ENCODE results near the gene CNOT2. TPM values are rescaled to one million over a fixed set of nuclear protein-coding genes. Genes with fewer than 3 reads are reported as not detected.
A peak's percentile ranks its signal among the peaks of the same experiment; 100 is the strongest.

The CNOT2 gene
- total RNA-seq, 4 donors from 2014 or later: 115 to 263 (median 157) TPM

GRCh38 chr12:70251661-70252060, 8.4 kb downstream of the CNOT2 start:
- Histone ChIP-seq H3K27me3 (no peaks in the 10 kb centered on the region), H3K36me3 (no peaks in the 10 kb centered on the region), H3K4me3 (no peak overlapping the region), H3K9me3 (no peaks in the 10 kb centered on the region), H3K27ac (no peak overlapping the region), H3K4me1 (peaks cover 0 to 27% (median 6%) of the 10 kb centered on the region in 4 donors)
- no peak for DNase-seq
- TF ChIP-seq CTCF (IDR thresholded peaks at IDR 0.05) (no peak), POLR2A (IDR thresholded peaks at IDR 0.05) (no peak)

- DNase-seq: no peak
- Histone ChIP-seq H3K4me1 (peaks cover 0 to 23% (median 4%) of the 10 kb centered on the region in 4 donors), H3K27ac (no peak overlapping the region), H3K36me3 (no peaks in the 10 kb centered on the region), H3K27me3 (no peaks in the 10 kb centered on the region), H3K9me3 (no peaks in the 10 kb centered on the region), H3K4me3 (no peak overlapping the region)
- no peak for TF ChIP-seq CTCF (IDR thresholded peaks at IDR 0.05)
- TF ChIP-seq POLR2A (IDR thresholded peaks at IDR 0.05): no peak
Observed at GRCh38 chr12:70252832-70253231, 9.6 kb downstream of the CNOT2 start.

GRCh38 chr12:70254225-70254624, 11.0 kb downstream of the CNOT2 start:
- no peak for TF ChIP-seq POLR2A (IDR thresholded peaks at IDR 0.05)
- no peak for TF ChIP-seq CTCF (IDR thresholded peaks at IDR 0.05)
- no peak overlapping the region for H3K4me3 ChIP-seq
- no peak for DNase-seq
- peaks cover 0 to 14% (median 2%) of the 10 kb centered on the region in 4 donors for H3K4me1 ChIP-seq
- no peak overlapping the region for H3K27ac ChIP-seq
- H3K36me3 ChIP-seq: no peaks in the 10 kb centered on the region
- no peaks in the 10 kb centered on the region for H3K9me3 ChIP-seq
- no peaks in the 10 kb centered on the region for H3K27me3 ChIP-seq

- peak overlapping the region in 1 of 4 donors; percentile 15 for H3K27ac ChIP-seq
- no peaks in the 10 kb centered on the region for H3K27me3 ChIP-seq
- no peak overlapping the region for H3K4me3 ChIP-seq
- H3K4me1 ChIP-seq: peaks cover 0 to 10% (median 2%) of the 10 kb centered on the region in 4 donors
- TF ChIP-seq POLR2A (IDR thresholded peaks at IDR 0.05): no peak
- no peak for TF ChIP-seq CTCF (IDR thresholded peaks at IDR 0.05)
- no peaks in the 10 kb centered on the region for H3K36me3 ChIP-seq
- H3K9me3 ChIP-seq: no peaks in the 10 kb centered on the region
- DNase-seq: no peak
Observed at GRCh38 chr12:70254846-70255245, 11.6 kb downstream of the CNOT2 start.

- Histone ChIP-seq H3K27ac (peak overlapping the region in 1 of 4 donors; percentile 15), H3K27me3 (no peaks in the 10 kb centered on the region), H3K4me1 (peaks cover 0 to 13% (median 2%) of the 10 kb centered on the region in 4 donors), H3K9me3 (no peaks in the 10 kb centered on the region), H3K36me3 (no peaks in the 10 kb centered on the region), H3K4me3 (no peak overlapping the region)
- TF ChIP-seq CTCF (IDR thresholded peaks at IDR 0.05): no peak
- no peak for TF ChIP-seq POLR2A (IDR thresholded peaks at IDR 0.05)
- no peak for DNase-seq
Observed at GRCh38 chr12:70255311-70255710, 12.1 kb downstream of the CNOT2 start.

All from Peyer's patch (tissue), 4 donors.